Natural killer cell (primary cell): ENCODE measurements around the gene TREM2. TPM values are rescaled to one million over a fixed set of nuclear protein-coding genes. Genes with fewer than 3 reads are reported as not detected.

Experiments used
- ATAC-seq, 3 donors: fragments of 150-1000 bp in 2 of 3; fragments of 200-7000 bp in 1 of 3; cut with Tn5 transposase; 1 replicate in 1 of 3; 2 replicates in 2 of 3; pipeline ENCODE4 v1.10.0; 2021; ENCODE audit warnings: mild to moderate bottlenecking in 2 of 3, moderate library complexity in 2 of 3
- DNase-seq, 2 donors: peaks; one replicate each; pipeline versions ENCODE4 v3.0.0 to v3.0.0-alpha.2; 2013 to 2021; ENCODE audit warnings: mixed read lengths in 1 of 2
- H3K27ac ChIP-seq: one replicate; pipeline ENCODE4 v1.5.1; 2013; ENCODE audit warnings: mild to moderate bottlenecking, low read length
- H3K27me3 ChIP-seq: one replicate; pipeline ENCODE4 v1.6.1; 2013; ENCODE audit warnings: low read length; ENCODE audit not compliant: control insufficient read depth, insufficient read depth
- H3K36me3 ChIP-seq: one replicate; pipeline ENCODE4 v1.6.1; 2013; ENCODE audit warnings: low read length; ENCODE audit not compliant: control insufficient read depth, insufficient read depth
- H3K4me1 ChIP-seq: one replicate; pipeline ENCODE4 v1.6.1; 2013; ENCODE audit warnings: low read length; ENCODE audit not compliant: control insufficient read depth, insufficient read depth
- H3K4me3 ChIP-seq: one replicate; pipeline ENCODE4 v1.5.1; 2013; ENCODE audit warnings: low read length
- H3K9me3 ChIP-seq: one replicate; pipeline ENCODE4 v1.6.1; 2013; ENCODE audit warnings: low read length; ENCODE audit not compliant: control insufficient read depth, insufficient read depth
- H3K27ac Mint-ChIP-seq, 2 donors: one replicate each; pipeline ENCODE4 v1.8.0; 2022; ENCODE audit warnings: mild to moderate bottlenecking in 2 of 2, mixed read lengths in 2 of 2, moderate library complexity in 1 of 2
- H3K27me3 Mint-ChIP-seq, 2 donors: one replicate each; pipeline ENCODE4 v1.8.0; 2022; ENCODE audit warnings: low read depth in 2 of 2, mixed read lengths in 2 of 2
- H3K36me3 Mint-ChIP-seq: one replicate; pipeline ENCODE4 v1.8.0; 2022; ENCODE audit warnings: mixed read lengths
- H3K4me1 Mint-ChIP-seq, 2 donors: one replicate each; pipeline ENCODE4 v1.8.0; 2022; ENCODE audit warnings: mixed read lengths in 2 of 2
- H3K4me3 Mint-ChIP-seq: one replicate; pipeline ENCODE4 v1.8.0; 2022; ENCODE audit warnings: mild to moderate bottlenecking, moderate library complexity, mixed read lengths
- H3K9me3 Mint-ChIP-seq, 2 donors: one replicate each; pipeline ENCODE4 v1.8.0; 2022; ENCODE audit warnings: mixed read lengths in 2 of 2
- CTCF ChIP-seq: fragments of 200-600 bp; IDR thresholded peaks from one replicate; pipeline ENCODE4 v1.8.0; 2022; ENCODE audit warnings: antibody characterized with exemption
- WGBS: methylation state at CpG from one replicate; pipeline ENCODE4 v1.1.7; 2013; ENCODE audit warnings: missing lambda C conversion rate; ENCODE audit not compliant: insufficient coverage; 5-methylcytosine and 5-hydroxymethylcytosine counted together
- intact Hi-C: fragments of 100-400 bp; cut with micrococcal nuclease; formaldehyde crosslinking; loops from one replicate; pipeline ENCODE4 v1.14.2; 2022
- total RNA-seq, 4 donors: library from RNA; stranded (reverse); fragments of 120-200 nt in 1 of 4; gene quantifications; one replicate each; pipeline versions ENCODE4 v1.2.3 to v1.2.4, GENCODE V29; 2013 to 2022

The TREM2 gene
- total RNA-seq, 3 donors from 2014 or later (not counting 1 experiment from before 2014, with no cell fraction given) = not detected

GRCh38 chr6:41156001-41156400 lies 6.9 kb downstream of the TREM2 start:
- H3K4me3 ChIP-seq = no peak overlapping the region
- intact Hi-C loops = no loop called here
- H3K4me3 Mint-ChIP-seq = no peak overlapping the region

GRCh38 chr6:41155132-41155805 lies 7.6 kb downstream of the TREM2 start:
- peaks cover 5 to 9% of the 10 kb centered on the region in 2 donors for H3K27me3 Mint-ChIP-seq
- H3K27ac Mint-ChIP-seq = no peak overlapping the region
- peaks cover 0 to 4% of the 10 kb centered on the region in 2 donors for H3K4me1 Mint-ChIP-seq
- H3K4me1 ChIP-seq = no peaks in the 10 kb centered on the region
- ATAC-seq (no peak), DNase-seq (no peak)
- H3K27me3 ChIP-seq = no peaks in the 10 kb centered on the region
- no peaks in the 10 kb centered on the region for H3K9me3 ChIP-seq
- no peak overlapping the region for H3K4me3 Mint-ChIP-seq
- intact Hi-C loops = no loop called here
- TF ChIP-seq CTCF = no peak
- H3K27ac ChIP-seq = no peak overlapping the region
- no peaks in the 10 kb centered on the region for H3K36me3 ChIP-seq
- 89% methylated on average over 4 of the region's 7 CpGs for WGBS
- no peak overlapping the region for H3K4me3 ChIP-seq
- H3K9me3 Mint-ChIP-seq = no peaks in the 10 kb centered on the region
- no peaks in the 10 kb centered on the region for H3K36me3 Mint-ChIP-seq

More at GRCh38 chr6:41156001-41156400, 6.9 kb downstream of the TREM2 start:
- no peak overlapping the region for H3K27ac Mint-ChIP-seq
- no peaks in the 10 kb centered on the region for H3K36me3 Mint-ChIP-seq
- no peak for ATAC-seq
- no peak overlapping the region for H3K27ac ChIP-seq
- peaks cover 0 to 4% of the 10 kb centered on the region in 2 donors for H3K4me1 Mint-ChIP-seq
- DNase-seq = no peak
- 87% methylated on average over 4 of the region's 4 CpGs for WGBS
- H3K27me3 ChIP-seq = no peaks in the 10 kb centered on the region
- H3K4me1 ChIP-seq = no peaks in the 10 kb centered on the region
- H3K9me3 ChIP-seq = no peaks in the 10 kb centered on the region
- no peaks in the 10 kb centered on the region for H3K36me3 ChIP-seq
- peaks cover 5 to 9% of the 10 kb centered on the region in 2 donors for H3K27me3 Mint-ChIP-seq
- no peaks in the 10 kb centered on the region for H3K9me3 Mint-ChIP-seq
- TF ChIP-seq CTCF = no peak

GRCh38 chr6:41153992-41154625 lies 8.8 kb downstream of the TREM2 start, which contains the start of gene TREML1:
TREML1 (minus strand) TSS chr6:41154347; CDS start chr6:41154288, 59 bp downstream.
- Histone ChIP-seq H3K27ac (no peak within 1 kb of the TSS), H3K27me3 (no peaks in the 10 kb centered on the region), H3K4me3 (no peak within 1 kb of the TSS), H3K9me3 (no peaks in the 10 kb centered on the region), H3K4me1 (no peaks in the 10 kb centered on the region), H3K36me3 (no peaks in the 10 kb centered on the region)
- peaks cover 0 to 4% of the 10 kb centered on the region in 2 donors for H3K4me1 Mint-ChIP-seq
- H3K9me3 Mint-ChIP-seq = no peaks in the 10 kb centered on the region
- H3K27ac Mint-ChIP-seq = no peak within 1 kb of the TSS
- ATAC-seq = no peak
- intact Hi-C loops = no loop called here
- H3K4me3 Mint-ChIP-seq = no peak within 1 kb of the TSS
- H3K27me3 Mint-ChIP-seq = peaks cover 5 to 9% of the 10 kb centered on the region in 2 donors
- DNase-seq = no peak
- TF ChIP-seq CTCF = no peak
- no peaks in the 10 kb centered on the region for H3K36me3 Mint-ChIP-seq
- 50% methylated on average over 5 of the region's 5 CpGs for WGBS
